PFSK-1 (cell line): ENCODE data around the gene ARL8B.

ENCODE experiments used
- FOXP2 ChIP-seq: optimal IDR thresholded peaks from 2 replicates; pipeline ENCODE3; 2011; ENCODE audit warnings: borderline replicate concordance, control low read depth, inconsistent platforms; ENCODE audit not compliant: insufficient read depth; ENCODE audit errors: extremely low read length, extremely low read depth
- POLR2AphosphoS5 ChIP-seq: IDR thresholded peaks from 2 replicates; pipeline ENCODE4 v1.6.1; 2012; ENCODE audit warnings: low read depth, mild to moderate bottlenecking, control low read depth, low read length, moderate library complexity
- SIN3A ChIP-seq: IDR thresholded peaks from 2 replicates; pipeline ENCODE4 v1.6.1; 2012; ENCODE audit warnings: mild to moderate bottlenecking, low read length, moderate library complexity, borderline replicate concordance; ENCODE audit not compliant: insufficient read depth
- TAF1 ChIP-seq: IDR thresholded peaks from 2 replicates; pipeline ENCODE4 v1.6.1; 2012; ENCODE audit warnings: low read length, control low read depth, borderline replicate concordance; ENCODE audit not compliant: insufficient read depth
- TF ChIP-seq, protein P1 (sequence below), 2 experiments: IDR thresholded peaks; 2 replicates each; pipeline versions ENCODE4 v1.6.1 to v1.8.0; 2011 to 2012; ENCODE audit warnings: low read depth in 2 of 2, low read length in 2 of 2, control low read depth in 1 of 2, inconsistent platforms in 1 of 2, mild to moderate bottlenecking in 1 of 2, moderate library complexity in 1 of 2; ENCODE audit not compliant: insufficient read depth in 1 of 2

DNA sequence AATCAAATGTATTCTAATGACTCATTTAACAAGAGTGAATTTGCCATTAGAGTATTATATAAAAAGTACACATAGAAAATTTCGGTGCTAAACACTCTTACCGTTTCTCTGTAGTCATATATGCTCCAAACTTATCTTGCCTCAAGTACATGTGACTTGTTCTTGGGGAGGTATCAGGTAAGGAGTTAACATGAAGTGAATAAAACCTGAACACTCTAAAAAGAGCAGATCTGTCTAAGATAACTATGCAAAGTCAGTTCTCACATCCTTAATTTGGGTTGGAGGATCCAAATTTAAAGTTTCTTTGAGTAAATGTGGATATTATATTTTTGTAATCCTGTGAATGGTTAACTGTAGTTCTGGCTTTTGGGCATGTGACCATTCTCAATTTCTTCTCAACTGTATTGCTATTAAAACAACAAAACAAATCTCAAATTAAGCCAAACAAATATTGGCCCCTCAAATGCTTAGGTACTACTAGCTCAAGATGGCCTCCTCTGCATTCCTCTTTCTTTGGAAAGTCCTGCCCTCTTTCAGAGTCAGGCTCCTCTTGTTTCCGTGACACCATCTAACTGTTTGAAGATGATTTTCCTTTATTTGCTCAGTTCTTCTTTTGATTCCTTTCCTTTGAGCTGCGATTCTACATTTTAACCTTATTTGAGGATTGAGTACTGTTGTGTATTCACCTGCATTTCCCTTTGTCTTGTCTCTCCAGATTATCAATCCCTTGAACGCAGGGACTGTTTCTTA lies 69.6 kb downstream of the ARL8B start:
- TF ChIP-seq TAF1 (no peak), POLR2AphosphoS5 (no peak), SIN3A (no peak), FOXP2 (no peak)
- TF ChIP-seq, protein P1, sequence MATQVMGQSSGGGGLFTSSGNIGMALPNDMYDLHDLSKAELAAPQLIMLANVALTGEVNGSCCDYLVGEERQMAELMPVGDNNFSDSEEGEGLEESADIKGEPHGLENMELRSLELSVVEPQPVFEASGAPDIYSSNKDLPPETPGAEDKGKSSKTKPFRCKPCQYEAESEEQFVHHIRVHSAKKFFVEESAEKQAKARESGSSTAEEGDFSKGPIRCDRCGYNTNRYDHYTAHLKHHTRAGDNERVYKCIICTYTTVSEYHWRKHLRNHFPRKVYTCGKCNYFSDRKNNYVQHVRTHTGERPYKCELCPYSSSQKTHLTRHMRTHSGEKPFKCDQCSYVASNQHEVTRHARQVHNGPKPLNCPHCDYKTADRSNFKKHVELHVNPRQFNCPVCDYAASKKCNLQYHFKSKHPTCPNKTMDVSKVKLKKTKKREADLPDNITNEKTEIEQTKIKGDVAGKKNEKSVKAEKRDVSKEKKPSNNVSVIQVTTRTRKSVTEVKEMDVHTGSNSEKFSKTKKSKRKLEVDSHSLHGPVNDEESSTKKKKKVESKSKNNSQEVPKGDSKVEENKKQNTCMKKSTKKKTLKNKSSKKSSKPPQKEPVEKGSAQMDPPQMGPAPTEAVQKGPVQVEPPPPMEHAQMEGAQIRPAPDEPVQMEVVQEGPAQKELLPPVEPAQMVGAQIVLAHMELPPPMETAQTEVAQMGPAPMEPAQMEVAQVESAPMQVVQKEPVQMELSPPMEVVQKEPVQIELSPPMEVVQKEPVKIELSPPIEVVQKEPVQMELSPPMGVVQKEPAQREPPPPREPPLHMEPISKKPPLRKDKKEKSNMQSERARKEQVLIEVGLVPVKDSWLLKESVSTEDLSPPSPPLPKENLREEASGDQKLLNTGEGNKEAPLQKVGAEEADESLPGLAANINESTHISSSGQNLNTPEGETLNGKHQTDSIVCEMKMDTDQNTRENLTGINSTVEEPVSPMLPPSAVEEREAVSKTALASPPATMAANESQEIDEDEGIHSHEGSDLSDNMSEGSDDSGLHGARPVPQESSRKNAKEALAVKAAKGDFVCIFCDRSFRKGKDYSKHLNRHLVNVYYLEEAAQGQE (IDR thresholded peaks at IDR 0.05; ENCODE audit: insufficient read depth in 1 of 2, low read depth in 2 of 2, low read length in 2 of 2), result no peak
